Pancreas (tissue), 10 donors: ENCODE results near the gene FOXI3. TPM values are rescaled to one million over a fixed set of nuclear protein-coding genes. Genes with fewer than 3 reads are reported as not detected.

Experiments
- ATAC-seq, 4 donors: fragments of 200-7000 bp; cut with Tn5 transposase; one replicate each; pipeline versions ENCODE4 v1.8.0 to v1.9.1; 2020; ENCODE audit warnings: mild to moderate bottlenecking in 4 of 4, moderate library complexity in 4 of 4
- DNase-seq, 6 donors: peaks; one replicate each; pipeline ENCODE4 v3.0.0-alpha.2; 2020
- FAIRE-seq: peaks from 2 replicates; lab custom pipeline; 2012; peaks lifted over from hg19 to GRCh38; lab: Jason Lieb, UNC
- H3K27ac ChIP-seq, 4 donors: fragments of 200-600 bp; sonication (generic); 1 replicate in 3 of 4; 2 replicates in 1 of 4; pipeline versions ENCODE4 v1.5.0 to v1.8.0; 2020
- H3K27me3 ChIP-seq, 4 donors: fragments of 200-600 bp; one replicate each; pipeline ENCODE4 v1.8.0; 2021
- H3K36me3 ChIP-seq, 3 donors: fragments of 200-600 bp; sonication (generic) in 1 of 3; one replicate each; pipeline versions ENCODE4 v1.5.0 to v1.8.0; 2020 to 2021
- H3K4me1 ChIP-seq, 3 donors: fragments of 200-600 bp; one replicate each; pipeline ENCODE4 v1.8.0; 2021
- H3K4me3 ChIP-seq, 4 donors: fragments of 200-600 bp; sonication (generic) in 2 of 4; one replicate each; pipeline versions ENCODE4 v1.5.0 to v1.8.0; 2020 to 2021
- H3K9me3 ChIP-seq, 4 donors: fragments of 200-600 bp; one replicate each; pipeline ENCODE4 v1.8.0; 2021
- WGBS, 2 donors: extraction: QIAGEN DNeasy Blood & Tissue Kit; methylation state at CpG; one replicate each; pipeline ENCODE4 v1.1.7; 2013; 5-methylcytosine and 5-hydroxymethylcytosine counted together
- intact Hi-C, 3 donors: fragments of 100-400 bp; cut with DNase I; formaldehyde crosslinking; loops; one replicate each; pipeline versions ENCODE4 v1.11.1 to v1.14.2; 2022
- polyA plus RNA-seq, 2 donors: library from polyadenylated mRNA; stranded (reverse); fragments of 200-250 nt; gene quantifications; one replicate each; pipeline ENCODE4 v1.2.3, GENCODE V29; 2013
- total RNA-seq, 6 donors: library from RNA; stranded (reverse); fragmentation: NEBNext Ultra II Directional in 4 of 6; extraction: Animal tissue kit (Norgen Biotek cat#: 25700) in 4 of 6; gene quantifications; one replicate each; pipeline versions ENCODE4 v1.2.1 to v1.2.4, GENCODE V29; 2021 to 2023
- TF ChIP-seq, protein P1 (sequence below), 4 donors: fragments of 200-600 bp; sonication (generic) in 3 of 4; IDR thresholded peaks; one replicate each; pipeline versions ENCODE4 v1.5.0 to v1.8.0; 2021; ENCODE audit warnings: antibody characterized with exemption in 4 of 4
- donor health status: healthy with polysubstance abuse.
- donor health status: DM: no; HTN: no; CAD: no; lungs with moderate emphysema.
- donor health status: DM: no; HTN: no; CAD: no.
- donor health status: control.
- donor health status: control.
- donor health status: Bipolar disorder and iron deficiency.
- donor health status: DM: yes; HTN: yes; CAD: no.
- donor health status: DM: no; HTN: no; CAD: no.
- donor health status: DM: no; HTN: no; CAD: no.
- donor health status: DM: yes; HTN: yes; CAD: no.

The FOXI3 gene
- total and polyA plus RNA-seq, 8 donors = not detected

DNA sequence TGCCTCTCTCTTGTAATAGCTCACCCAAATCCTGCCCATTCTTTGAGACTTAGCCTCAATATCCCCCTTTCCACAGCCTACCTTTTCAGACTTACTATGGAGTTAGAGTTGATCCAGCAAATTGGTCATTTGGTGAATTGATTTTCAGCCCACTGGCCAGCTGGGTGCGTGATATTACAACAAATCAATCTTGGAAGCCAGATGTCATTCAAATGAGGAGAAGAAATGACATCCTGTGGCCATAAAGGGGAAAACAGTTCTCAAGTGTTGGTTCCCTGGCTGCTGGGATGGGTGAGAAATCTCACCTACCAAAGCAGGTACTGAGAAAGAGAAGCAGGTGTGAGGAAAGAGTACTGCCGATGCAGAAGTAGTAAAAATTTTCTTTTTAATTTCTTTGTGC, 36.7 kb upstream of the FOXI3 start:
- H3K4me3 ChIP-seq = no peak overlapping the region
- no peaks in the 10 kb centered on the region for H3K36me3 ChIP-seq
- FAIRE-seq (no peak), DNase-seq (no peak), ATAC-seq (no peak)
- intact Hi-C loops = no loop called here
- no peaks in the 10 kb centered on the region for H3K9me3 ChIP-seq
- WGBS, 2 donors = 69 to 70% methylated on average over 2 of the region's 2 CpGs
- no peaks in the 10 kb centered on the region for H3K27me3 ChIP-seq
- TF ChIP-seq, protein P1, sequence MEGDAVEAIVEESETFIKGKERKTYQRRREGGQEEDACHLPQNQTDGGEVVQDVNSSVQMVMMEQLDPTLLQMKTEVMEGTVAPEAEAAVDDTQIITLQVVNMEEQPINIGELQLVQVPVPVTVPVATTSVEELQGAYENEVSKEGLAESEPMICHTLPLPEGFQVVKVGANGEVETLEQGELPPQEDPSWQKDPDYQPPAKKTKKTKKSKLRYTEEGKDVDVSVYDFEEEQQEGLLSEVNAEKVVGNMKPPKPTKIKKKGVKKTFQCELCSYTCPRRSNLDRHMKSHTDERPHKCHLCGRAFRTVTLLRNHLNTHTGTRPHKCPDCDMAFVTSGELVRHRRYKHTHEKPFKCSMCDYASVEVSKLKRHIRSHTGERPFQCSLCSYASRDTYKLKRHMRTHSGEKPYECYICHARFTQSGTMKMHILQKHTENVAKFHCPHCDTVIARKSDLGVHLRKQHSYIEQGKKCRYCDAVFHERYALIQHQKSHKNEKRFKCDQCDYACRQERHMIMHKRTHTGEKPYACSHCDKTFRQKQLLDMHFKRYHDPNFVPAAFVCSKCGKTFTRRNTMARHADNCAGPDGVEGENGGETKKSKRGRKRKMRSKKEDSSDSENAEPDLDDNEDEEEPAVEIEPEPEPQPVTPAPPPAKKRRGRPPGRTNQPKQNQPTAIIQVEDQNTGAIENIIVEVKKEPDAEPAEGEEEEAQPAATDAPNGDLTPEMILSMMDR (IDR thresholded peaks at IDR 0.05) = no peak
- no peaks in the 10 kb centered on the region for H3K4me1 ChIP-seq
- H3K27ac ChIP-seq = no peak overlapping the region

DNA sequence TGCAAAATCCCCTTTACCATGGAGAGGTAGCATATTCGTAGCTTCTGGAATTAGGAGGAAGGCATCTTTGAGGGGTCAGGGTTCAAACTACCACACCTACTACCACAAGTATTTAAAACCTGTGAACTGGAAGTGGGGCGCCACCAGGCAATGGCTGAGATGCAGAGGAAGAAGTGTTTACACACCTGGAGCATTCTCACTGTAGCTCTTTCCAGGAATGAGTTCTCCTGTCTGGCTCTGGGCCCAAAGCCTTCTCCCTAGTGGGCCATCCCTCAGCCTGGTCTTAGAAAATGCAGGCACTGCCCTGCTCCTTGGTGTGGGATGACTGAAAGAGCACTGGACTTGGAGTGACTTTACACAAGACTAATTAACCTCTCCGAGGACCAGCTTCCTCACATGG, 30.7 kb upstream of the FOXI3 start:
- Histone ChIP-seq H3K36me3 (no peaks in the 10 kb centered on the region), H3K4me3 (no peak overlapping the region), H3K27ac (peak overlapping the region in 1 of 4 donors; percentile 10), H3K27me3 (no peaks in the 10 kb centered on the region), H3K9me3 (no peaks in the 10 kb centered on the region), H3K4me1 (peaks cover 0 to 11% (median 0%) of the 10 kb centered on the region in 3 donors)
- TF ChIP-seq, protein P1 (IDR thresholded peaks at IDR 0.05) = no peak
- no peak for FAIRE-seq
- peak; percentile 70 to 85 (median 82) for DNase-seq
- 26 to 29% methylated on average over 3 of the region's 3 CpGs for WGBS, 2 donors
- intact Hi-C loops = no loop called here
- ATAC-seq = peak; percentile 92 to 99 (median 97)

DNA sequence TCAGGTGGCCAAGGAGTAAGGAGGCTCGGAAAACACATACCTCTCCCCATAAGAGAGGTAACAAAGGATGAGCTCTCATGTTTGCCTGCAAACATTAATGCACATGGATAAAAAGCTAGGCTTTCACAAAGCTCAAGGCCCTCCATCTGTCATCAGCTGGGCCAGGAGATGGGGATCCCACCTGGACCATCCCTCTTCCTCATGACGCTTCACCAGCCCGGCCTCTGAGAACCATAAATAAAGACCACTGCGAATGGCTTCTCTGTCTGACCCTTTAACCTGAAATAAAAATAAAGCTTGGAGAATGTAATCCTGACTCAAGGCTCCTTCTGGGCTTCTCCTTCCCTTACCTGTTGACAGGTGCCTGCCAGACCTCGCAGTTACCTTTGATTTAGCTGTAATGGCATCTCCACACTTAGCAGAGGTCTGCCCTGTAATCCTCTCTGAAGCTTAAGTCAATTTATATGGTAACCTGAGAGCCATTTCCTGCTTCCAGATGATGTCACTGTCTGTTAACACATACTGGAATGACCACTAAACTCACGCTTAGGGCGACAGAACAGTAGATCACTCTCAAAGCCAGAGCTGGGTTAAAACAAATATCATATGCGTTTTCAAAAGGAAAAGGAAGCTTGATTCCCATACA, 29.3 kb upstream of the FOXI3 start:
- intact Hi-C loops = no loop called here
- Histone ChIP-seq H3K27me3 (no peaks in the 10 kb centered on the region), H3K27ac (no peak overlapping the region), H3K4me1 (peaks cover 0 to 11% (median 0%) of the 10 kb centered on the region in 3 donors), H3K36me3 (no peaks in the 10 kb centered on the region), H3K4me3 (no peak overlapping the region), H3K9me3 (no peaks in the 10 kb centered on the region)
- ATAC-seq (peak; percentile 39 to 78 (median 47)), FAIRE-seq (no peak), DNase-seq (no peak)
- 67 to 68% methylated on average over 8 of the region's 8 CpGs for WGBS, 2 donors
- TF ChIP-seq, protein P1 (IDR thresholded peaks at IDR 0.05) = no peak

DNA sequence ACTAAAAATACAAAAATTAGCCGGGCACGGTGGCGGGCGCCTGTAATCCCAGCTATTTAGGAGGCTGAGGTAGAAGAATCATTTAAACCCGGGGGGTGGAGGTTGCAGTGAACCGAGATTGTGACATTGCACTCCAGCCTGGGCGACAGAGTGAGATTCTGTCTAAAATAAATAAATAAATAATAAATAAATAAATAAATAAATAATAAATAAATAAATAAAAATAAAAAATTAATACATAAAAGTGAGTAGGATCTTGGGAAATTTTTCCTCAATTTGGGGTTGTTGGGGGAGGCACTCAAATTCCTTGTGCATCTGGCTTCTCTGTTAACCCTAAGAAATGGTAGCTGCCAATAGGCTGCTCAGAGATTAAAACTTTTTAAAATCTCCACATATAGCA, 20.3 kb upstream of the FOXI3 start:
- WGBS, 2 donors = 96 to 100% methylated on average over 7 of the region's 7 CpGs
- H3K4me1 ChIP-seq = no peaks in the 10 kb centered on the region
- no peaks in the 10 kb centered on the region for H3K36me3 ChIP-seq
- intact Hi-C loops = no loop called here
- FAIRE-seq (no peak), DNase-seq (no peak), ATAC-seq (no peak)
- no peak overlapping the region for H3K4me3 ChIP-seq
- no peaks in the 10 kb centered on the region for H3K27me3 ChIP-seq
- no peaks in the 10 kb centered on the region for H3K9me3 ChIP-seq
- no peak overlapping the region for H3K27ac ChIP-seq
- TF ChIP-seq, protein P1 (IDR thresholded peaks at IDR 0.05) = no peak
